IPS-18c (cell line): ENCODE results near the gene NPAS2.

Experiments
- H3K4me3 ChIP-seq: 2 replicates; pipeline ENCODE4 v1.7.0; 2013; ENCODE audit warnings: low read depth, mild to moderate bottlenecking, low read length, moderate library complexity; ENCODE audit not compliant: insufficient read depth
- H3K9me3 ChIP-seq: one replicate; pipeline ENCODE4 v1.6.1; 2013; ENCODE audit warnings: mild to moderate bottlenecking, low read length, moderate library complexity; ENCODE audit not compliant: control insufficient read depth, insufficient read depth

NPAS2 gene

DNA sequence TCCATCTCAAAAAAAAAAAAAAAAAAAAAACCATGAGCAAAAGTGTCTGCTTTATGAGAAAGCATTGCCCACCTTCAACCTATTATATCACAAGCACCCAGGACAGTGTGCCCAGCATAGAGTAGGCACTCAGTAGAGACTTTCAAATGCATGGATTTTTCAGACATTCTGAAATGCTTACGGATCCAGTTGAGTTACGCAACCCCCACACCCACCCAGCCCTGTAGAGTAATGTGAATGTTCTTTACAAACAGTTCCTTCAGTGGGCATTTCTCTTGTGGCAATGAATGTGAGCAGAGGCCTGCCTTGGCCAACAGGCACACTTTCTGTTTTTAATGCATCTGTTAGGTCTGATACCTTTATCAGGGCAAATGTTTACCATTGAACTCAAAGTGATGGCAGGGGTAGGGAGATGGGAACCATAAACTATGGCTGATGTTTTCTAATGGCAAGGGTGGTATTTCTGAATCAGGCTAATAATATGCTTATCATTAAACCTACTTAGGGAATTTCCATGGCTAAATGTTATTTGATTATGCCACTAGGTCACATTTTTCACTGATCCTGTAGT lies 117.1 kb downstream of the NPAS2 start:
- no peak overlapping the region for H3K4me3 ChIP-seq
- no peaks in the 10 kb centered on the region for H3K9me3 ChIP-seq

DNA sequence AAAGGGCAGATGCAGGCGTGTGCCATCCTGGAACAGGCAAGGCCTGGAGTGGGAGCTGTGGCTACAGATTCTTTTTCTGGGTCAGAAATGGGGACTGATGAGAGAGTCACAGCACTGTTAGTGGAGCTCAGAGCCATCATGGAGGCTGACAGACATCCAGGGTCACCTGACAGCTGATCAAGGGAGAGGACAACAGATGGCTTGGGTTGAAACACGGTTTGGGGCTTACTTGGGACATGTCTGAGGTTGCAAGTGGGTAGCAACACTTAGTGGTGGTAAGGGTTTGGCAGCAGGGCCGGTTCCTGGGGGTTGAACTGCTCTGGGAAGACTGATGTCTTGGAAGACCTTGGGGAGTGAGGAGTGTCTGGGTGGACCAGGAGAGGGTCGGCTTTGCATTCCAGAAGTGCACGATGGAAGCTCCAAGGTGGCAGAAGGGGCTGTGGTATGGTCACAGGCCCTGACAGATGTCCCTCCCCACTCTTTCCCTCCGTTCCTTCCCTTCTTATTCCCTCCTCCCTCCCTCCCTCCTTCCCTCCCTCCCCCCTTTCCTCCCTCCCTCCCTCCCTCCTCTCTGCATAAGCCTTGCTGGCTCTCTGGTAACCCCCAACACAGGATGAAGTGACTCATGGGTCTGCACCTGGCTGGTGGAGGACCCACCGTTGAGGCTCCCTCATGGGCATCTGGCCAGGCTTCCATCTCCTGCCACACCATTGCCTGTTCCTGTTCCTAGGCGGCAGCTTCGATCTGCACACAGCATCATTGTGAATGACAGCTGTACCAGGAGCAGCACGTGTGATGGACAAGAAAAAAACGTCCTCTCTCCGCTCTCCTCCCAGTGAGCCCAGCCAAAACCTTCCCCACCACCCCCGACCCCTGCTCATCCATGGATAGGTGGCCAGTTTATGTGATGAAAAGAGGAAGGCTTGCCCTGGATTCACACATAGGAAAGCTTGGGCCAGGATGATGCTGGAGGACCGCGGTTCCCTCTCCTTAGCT lies 118.4 kb downstream of the NPAS2 start:
- H3K4me3 ChIP-seq = no peak overlapping the region
- no peaks in the 10 kb centered on the region for H3K9me3 ChIP-seq

DNA sequence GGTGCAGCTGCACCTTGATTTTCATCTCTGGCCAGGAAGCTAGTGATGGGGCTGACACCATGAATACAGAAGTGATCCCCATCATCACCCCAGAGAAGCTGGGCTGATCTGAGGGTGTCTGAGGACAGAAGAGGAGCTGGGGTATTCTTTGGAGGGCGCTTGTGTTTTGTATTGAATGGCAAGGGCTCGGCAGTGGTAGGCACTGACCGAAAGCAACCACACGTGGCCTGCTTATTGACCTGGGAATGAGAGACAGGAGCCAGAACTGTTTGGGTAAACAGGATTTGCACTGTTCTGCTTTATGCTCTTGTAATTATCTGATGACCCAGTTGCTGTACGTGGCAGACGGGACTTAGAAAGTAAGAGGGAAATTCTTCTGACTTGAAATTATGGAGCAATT lies 119.5 kb downstream of the NPAS2 start:
- Histone ChIP-seq H3K4me3 (no peak overlapping the region), H3K9me3 (no peaks in the 10 kb centered on the region)

DNA sequence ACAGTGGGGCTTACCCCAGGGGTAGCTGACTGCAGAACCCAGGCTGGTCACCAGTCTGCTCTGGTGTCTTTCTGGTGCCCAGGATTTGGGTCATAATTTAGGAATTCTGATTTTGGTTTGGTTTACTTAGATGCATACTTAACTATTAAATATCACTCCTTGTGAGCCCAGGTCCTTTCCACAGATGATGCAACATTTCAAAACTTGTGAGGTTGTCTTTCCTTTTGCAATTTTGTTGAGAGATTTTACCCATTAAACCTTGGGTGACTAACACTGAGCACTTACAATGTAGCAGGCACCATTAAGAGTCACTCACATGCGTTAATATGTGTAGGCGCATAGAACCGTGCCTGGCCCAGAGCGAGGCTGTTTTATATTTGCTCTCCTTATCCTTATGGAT lies 120.3 kb downstream of the NPAS2 start:
- Histone ChIP-seq H3K9me3 (no peaks in the 10 kb centered on the region), H3K4me3 (no peak overlapping the region)

DNA sequence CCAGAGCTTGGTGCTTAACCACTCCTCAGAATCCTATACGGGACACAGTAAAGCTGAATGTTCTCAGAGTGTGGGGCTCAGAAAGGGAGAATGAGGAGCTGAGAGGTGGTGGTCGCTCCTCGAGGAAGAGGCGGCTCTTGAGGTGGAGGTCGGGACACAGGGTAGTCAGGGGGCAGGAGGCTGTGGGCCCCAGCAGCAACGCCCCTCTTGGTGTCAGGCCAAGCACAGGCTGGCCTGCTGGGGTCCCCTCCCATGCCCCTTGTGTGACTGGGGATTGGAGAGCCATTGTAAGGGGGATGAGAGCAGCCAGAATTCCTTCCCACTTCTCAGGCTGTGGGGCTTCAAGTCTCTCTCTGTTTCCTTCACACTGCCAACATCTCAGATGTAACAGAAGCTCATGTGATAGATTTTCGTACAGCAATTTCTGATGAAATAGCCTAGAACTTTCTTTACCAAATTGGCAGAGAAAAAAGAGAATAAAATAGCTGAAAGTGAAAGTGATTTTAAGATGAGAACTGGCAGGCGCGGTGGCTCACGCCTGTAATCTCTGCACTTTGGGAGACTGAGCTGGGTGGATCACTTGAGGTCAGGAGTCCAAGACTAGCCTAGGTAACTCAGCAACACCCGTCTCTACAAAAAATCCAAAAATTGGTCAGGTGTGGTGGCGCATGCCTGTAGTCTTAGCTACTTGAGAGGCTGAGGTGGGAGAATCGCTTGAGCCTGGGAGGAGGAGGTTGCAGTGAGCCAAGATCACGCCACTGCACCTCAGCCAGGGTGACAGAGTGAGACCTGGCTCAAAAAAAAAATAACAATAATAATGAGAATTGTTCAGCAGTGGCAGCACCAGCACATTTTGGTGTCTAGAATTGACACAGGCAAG lies 121.1 kb downstream of the NPAS2 start:
- no peak overlapping the region for H3K4me3 ChIP-seq
- H3K9me3 ChIP-seq = no peaks in the 10 kb centered on the region

DNA sequence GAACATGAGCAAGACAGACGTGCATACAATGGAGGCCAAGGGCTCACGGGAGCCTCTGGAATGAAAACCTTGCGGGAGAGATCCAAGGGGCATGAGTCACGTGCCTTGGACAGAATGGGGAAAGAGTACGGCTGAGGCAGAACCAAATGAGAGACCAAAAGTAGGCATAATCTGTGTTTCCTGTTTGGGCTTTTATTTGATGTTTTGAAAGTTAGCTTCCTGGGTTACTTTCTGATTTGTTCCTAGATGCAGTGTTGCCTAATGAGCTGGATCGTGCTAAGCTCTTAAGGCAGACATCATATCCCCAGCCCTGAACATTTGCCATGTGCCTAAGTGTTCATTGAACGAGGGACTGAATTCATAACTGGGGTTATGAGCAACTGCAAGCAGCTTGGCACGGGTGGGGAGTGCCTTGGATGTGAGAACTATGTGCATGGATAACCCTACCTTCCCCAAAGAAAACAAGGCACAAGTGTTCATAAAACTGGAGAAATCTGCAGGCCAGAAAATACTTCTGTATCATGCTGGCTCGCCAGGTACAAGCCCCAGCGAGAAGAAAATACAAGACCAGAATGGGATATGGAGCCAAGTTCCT lies 121.8 kb downstream of the NPAS2 start:
- H3K4me3 ChIP-seq = no peak overlapping the region
- H3K9me3 ChIP-seq = no peaks in the 10 kb centered on the region

DNA sequence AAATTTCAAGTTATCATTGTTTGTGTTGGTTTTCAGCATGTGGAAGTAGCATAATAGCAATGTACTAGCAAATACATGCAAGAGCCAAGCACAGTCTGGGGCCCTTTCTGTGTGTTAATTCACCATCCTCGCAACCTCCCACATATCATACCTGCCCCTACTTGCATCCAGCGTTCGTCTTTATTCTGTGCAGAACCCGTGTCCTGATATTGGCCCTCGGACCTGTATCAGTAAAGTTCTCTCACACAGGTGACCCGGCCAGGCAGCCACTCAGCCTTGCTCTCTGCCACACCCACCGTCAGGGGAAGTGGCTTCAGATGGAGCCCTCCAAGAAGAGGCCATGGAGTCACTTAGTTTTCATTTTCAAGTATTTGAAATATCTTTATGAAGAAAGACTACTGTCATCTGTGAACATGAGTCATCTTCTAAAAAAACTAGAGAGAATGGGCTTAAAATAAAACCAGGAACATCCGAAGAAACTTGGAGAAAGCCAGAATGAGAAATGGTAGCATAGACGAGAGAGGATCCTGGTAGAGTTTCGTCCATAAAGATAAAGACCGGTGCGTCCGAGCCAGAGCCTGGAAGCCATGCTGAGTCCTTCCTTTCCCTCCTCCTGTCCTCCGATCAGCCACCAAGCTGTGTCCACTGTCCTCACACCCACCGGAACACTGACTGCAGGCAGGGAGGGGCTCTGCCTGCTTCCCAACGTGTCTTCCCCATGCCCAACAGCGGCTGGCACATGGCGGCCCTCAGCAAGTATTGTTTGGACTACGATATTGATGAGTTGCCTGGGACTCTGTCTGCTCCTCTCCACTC lies 124.9 kb downstream of the NPAS2 start:
- Histone ChIP-seq H3K4me3 (no peak overlapping the region), H3K9me3 (no peaks in the 10 kb centered on the region)

DNA sequence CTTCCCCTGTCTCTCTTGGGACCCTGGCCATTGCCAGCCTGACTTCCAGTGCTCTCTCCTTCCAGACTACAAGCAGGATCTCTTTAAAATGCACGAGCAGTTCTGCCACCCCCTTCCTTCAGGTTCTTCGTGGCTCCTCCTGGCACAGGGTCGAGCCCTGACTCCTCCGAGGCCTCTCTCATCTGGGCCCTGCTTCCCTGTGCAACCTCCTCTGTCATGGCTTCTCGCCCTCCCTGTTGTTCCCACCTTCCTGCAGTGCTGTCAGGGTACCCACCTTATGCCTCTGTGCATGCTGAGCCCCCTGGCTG lies 125.4 kb downstream of the NPAS2 start:
- Histone ChIP-seq H3K4me3 (no peak overlapping the region), H3K9me3 (no peaks in the 10 kb centered on the region)

DNA sequence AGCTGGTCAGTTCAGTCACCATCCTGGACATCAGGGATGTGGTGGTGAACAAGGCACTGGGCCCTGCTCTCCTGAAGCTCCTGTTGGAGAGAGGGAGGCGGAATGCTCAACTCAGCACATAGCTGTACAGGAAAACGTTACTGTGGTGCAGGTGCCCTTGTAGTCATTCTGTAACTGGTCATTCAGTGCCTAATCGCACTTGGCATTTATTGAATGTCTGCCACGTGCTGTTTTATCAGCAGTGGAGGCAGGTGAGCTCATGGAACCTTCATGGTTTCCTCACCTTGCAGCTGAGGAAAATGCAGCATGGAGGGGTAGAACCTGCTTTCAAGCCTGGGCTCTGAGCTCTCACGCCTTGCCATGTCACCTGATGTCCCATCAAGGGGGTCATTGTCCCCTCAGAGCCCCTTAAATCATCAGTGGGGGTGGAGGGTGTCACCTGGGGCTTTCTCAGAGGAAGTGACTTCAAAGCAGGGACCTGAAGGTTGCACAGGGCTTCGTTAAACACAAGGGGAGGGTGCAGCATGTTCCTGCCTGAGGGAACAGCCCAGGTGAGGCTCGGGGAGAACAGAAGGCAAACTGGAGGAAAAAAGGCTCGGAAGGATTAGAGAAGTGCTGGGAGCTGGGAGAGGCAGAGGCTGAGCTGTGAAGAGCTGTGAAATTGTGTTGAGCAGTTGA lies 126.1 kb downstream of the NPAS2 start:
- H3K9me3 ChIP-seq = no peaks in the 10 kb centered on the region
- H3K4me3 ChIP-seq = no peak overlapping the region

DNA sequence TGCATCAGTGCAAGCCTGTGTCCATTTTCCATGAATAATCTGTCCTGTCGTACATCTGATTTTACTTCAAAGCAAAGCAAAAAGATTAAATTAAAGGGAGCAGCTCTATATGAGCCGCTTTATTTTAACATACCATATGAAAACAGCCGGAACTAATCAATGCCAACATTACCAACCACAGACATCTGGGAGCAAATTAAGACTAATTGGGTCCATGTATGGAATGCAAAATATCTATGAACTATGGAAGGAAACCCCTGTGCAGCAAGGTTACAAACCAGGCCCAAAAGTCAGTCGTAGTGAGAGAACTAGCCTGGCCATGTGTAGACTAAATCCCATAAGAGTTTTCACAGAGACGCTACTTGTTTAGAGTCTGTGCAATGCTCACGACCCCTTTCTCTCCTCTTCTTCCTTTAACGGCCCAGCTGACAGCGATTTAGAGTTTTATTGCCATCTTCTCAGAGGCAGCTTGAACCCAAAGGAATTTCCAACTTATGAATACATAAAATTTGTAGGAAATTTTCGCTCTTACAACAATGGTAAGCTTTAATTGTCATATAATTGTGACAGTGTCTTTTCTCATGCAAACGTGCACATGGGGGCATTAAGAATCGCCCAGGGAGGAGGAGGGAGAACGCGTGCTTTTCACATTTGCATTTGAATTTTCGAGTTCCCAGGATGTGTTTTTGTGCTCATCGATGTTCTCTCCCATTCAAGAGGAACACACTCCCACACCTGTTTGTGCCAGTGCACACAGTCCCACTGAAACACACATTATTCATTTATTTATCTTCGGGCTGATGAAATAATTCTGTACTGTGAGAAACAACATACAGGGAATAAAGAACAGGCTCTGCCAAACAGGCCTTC lies 129.2 kb downstream of the NPAS2 start:
- H3K4me3 ChIP-seq = no peak overlapping the region
- no peaks in the 10 kb centered on the region for H3K9me3 ChIP-seq

DNA sequence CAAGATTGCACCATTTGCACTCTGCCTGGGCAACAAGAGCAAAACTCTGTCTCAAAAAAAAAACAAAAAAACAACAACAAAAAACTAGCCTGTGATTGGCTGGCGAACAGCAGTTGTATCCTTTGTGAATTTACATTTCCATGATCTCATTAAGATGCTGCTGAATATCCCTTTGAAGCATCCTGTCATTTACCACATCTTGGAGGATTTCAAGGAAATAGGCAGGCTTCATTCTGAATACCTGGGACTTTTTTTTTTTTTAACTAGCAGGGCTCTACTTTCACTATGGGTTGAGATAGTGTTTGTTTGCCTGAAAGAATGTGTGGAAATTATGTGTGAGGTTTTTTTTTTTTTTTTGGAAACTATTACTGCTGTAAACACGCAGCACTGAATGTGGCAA lies 132.6 kb downstream of the NPAS2 start:
- H3K9me3 ChIP-seq = no peaks in the 10 kb centered on the region
- H3K4me3 ChIP-seq = no peak overlapping the region

DNA sequence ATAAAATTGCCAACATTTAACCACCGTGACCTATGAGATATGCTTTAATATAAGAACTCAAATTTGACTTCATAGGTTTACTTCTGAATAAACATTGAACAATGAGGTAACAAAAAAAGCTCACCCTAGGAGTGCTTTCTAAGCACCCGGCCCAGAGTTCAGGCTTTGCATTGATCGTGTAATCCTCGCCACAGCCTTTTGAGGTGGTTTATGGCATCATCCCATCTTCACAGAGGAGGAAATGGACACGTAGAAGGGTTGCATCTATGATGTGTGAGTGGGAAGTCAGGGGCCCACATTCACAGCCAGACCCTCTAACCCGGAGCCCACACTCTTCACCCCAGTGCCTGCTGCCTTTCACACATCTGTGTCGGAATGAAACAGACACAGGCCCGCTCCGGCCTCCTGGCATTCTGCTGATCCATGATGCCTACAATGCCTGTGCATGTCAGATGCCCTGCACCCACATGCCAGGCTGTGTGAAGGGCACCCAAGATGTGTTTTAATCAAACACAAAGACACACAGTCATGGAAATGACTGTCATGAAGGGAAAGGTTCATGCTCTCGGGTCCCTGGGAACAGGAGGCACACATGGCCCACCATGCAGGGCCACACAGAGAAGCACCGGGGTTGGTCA lies 133.6 kb downstream of the NPAS2 start:
- H3K9me3 ChIP-seq = no peaks in the 10 kb centered on the region
- H3K4me3 ChIP-seq = no peak overlapping the region

DNA sequence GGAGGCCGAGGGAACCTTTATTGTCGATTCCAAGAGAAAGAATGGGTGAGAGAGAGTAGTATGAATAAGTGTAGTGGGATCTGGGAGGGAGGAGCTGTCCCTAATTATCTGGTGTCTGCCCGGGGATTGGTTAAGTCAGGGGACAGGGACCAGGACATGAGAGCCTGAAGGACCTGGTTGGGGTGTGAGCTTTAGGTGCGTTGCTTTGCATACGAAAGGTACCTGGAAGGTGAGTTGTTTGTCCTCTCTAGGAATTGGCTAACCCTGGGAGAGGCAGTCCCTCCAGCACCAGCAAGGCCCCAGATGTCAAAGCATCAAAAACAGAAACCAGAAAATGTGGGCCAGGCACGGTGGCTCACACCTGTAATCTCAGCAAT lies 134.1 kb downstream of the NPAS2 start:
- H3K4me3 ChIP-seq = no peak overlapping the region

DNA sequence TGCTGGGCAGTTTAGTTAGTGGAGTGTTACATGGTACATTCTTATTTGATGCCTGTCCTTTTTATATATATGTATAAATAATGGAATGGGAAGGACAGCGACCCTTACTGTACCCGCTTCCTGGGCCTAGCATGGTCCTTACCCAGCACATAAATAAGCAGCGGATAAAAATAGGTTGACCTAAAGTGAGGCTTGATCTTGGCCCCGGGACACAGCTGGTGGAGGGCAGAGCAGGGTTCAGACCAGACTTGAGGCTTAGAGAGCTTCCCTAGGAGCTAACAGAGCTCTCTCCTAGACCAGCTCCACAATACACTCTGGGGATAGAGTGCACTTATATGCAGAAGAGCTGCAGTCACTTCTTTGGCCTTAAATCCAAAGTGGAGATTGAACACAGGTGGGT lies 135.3 kb downstream of the NPAS2 start:
- Histone ChIP-seq H3K4me3 (no peak overlapping the region), H3K9me3 (no peaks in the 10 kb centered on the region)

More for the DNA sequence above, 134.1 kb downstream of the NPAS2 start:
- no peaks in the 10 kb centered on the region for H3K9me3 ChIP-seq

DNA sequence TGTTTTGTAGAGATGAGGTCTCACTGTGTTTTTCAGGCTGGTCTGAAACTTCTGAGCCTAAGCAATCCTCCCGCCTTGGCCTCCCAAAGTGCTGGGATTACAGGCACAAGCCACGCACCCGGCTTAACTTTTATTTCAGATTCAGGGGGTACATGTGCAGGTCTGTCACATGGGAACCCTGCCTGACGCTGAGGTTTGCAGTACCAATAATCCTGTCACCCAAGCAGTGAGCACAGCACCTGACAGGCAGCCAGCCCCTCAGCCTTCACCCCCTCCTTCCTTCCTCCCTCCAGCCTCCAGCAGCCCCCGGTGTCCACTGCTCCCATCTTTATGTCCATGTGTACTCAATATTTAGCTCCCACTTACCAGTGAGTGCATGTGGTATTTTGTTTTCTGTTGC lies 136.1 kb downstream of the NPAS2 start:
- H3K4me3 ChIP-seq = no peak overlapping the region
- H3K9me3 ChIP-seq = no peaks in the 10 kb centered on the region
